ENCODE measurements around the gene XIRP1. TPM values are rescaled to one million over a fixed set of nuclear protein-coding genes. Genes with fewer than 3 reads are reported as not detected.

The XIRP1 gene, protein sequence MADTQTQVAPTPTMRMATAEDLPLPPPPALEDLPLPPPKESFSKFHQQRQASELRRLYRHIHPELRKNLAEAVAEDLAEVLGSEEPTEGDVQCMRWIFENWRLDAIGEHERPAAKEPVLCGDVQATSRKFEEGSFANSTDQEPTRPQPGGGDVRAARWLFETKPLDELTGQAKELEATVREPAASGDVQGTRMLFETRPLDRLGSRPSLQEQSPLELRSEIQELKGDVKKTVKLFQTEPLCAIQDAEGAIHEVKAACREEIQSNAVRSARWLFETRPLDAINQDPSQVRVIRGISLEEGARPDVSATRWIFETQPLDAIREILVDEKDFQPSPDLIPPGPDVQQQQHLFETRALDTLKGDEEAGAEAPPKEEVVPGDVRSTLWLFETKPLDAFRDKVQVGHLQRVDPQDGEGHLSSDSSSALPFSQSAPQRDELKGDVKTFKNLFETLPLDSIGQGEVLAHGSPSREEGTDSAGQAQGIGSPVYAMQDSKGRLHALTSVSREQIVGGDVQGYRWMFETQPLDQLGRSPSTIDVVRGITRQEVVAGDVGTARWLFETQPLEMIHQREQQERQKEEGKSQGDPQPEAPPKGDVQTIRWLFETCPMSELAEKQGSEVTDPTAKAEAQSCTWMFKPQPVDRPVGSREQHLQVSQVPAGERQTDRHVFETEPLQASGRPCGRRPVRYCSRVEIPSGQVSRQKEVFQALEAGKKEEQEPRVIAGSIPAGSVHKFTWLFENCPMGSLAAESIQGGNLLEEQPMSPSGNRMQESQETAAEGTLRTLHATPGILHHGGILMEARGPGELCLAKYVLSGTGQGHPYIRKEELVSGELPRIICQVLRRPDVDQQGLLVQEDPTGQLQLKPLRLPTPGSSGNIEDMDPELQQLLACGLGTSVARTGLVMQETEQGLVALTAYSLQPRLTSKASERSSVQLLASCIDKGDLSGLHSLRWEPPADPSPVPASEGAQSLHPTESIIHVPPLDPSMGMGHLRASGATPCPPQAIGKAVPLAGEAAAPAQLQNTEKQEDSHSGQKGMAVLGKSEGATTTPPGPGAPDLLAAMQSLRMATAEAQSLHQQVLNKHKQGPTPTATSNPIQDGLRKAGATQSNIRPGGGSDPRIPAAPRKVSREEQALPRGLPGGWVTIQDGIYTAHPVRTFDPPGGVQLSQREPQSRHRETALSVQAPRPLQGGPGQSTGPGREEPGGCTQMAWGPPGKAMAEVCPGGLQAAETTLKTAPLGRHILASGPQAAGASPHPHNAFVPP (N-terminal part only)
- total RNA-seq, result not detected

DNA sequence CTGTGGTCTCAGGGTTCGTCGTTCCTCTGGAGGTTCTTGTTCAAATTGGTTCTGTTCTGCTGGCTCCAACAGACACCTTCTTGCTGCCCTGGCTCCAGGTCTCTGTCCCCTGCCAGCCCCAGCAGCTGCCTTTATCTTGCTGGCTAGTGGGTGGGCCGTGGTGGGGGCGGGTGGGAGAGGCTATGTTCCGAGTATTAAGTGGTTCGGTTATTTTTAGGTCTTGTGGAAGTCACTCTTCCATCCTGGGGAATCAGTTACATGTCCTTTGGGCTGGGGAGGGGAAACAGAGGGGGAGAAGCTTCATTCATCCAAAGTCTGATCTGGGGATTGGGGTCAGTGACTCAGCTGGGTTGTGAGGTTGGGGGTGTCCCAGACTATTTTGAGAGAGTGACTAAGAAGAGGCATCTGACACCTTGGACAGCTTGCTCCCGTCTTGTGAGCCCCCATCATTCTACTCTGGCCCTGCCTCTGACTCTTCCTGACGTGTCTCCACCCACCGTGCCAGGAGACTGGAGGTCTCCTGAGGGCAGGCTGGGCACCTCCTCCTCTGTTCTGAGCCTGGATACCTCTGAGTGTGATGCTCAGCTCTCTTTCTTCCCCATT is at the start of gene XIRP1:
XIRP1 (minus strand) TSS at position 106 of the 603 bp plus-strand sequence. CDS start 3,150 bp downstream, outside the sequence.
- H3K4me3 ChIP-seq, result no peak within 1 kb of the TSS
- peaks cover 7% of the 10 kb centered on the region for H3K4me1 ChIP-seq
- no peak for DNase-seq
- H3K27me3 ChIP-seq, result no peaks in the 10 kb centered on the region
- H3K27ac ChIP-seq, result no peak within 1 kb of the TSS
- 78 to 86% methylated on average over 9 of the region's 9 CpGs for WGBS, 2 donors
- no peaks in the 10 kb centered on the region for H3K36me3 ChIP-seq (replicated peaks in 1 of 2; ENCODE audit: insufficient read depth in 1 of 2, low read depth in 2 of 2)
- ATAC-seq, result no peak
- H3K9me3 ChIP-seq, result no peaks in the 10 kb centered on the region
- TF ChIP-seq POLR2A (IDR thresholded peaks at IDR 0.05), result no peak
- no peak for TF ChIP-seq CTCF (IDR thresholded peaks at IDR 0.05)
- intact Hi-C loops (cut with DNase I), result no loop called here

DNA sequence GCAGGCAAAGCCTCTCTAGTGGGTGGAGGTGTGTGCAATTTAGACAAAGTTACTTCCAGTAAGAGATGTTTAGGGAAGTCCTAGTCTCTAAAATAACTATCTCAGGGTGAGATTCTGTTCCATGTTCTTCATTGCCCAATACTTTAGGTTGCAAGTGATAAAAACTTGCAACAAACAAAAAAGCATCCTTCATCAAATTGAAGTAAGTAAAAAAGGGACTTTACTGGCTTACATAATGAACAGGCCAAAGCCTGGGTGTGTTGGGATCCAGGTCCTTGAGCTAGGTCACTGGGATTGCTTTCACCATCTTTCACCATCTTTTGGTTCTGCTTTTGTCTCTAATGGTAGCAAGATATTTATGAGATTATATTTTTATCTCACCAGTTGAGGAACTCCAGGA is 49.2 kb upstream of the XIRP1 start:
- no peaks in the 10 kb centered on the region for H3K4me1 ChIP-seq
- intact Hi-C loops (cut with DNase I), result no loop called here
- DNase-seq (no peak), ATAC-seq (no peak)
- no peak overlapping the region for H3K4me3 ChIP-seq
- no peak for TF ChIP-seq CTCF (IDR thresholded peaks at IDR 0.05)
- no peak for TF ChIP-seq POLR2A (IDR thresholded peaks at IDR 0.05)
- no peak overlapping the region for H3K27ac ChIP-seq
- H3K27me3 ChIP-seq, result no peaks in the 10 kb centered on the region
- H3K9me3 ChIP-seq, result no peaks in the 10 kb centered on the region
- no peaks in the 10 kb centered on the region for H3K36me3 ChIP-seq (replicated peaks in 1 of 2; ENCODE audit: insufficient read depth in 1 of 2, low read depth in 2 of 2)

DNA sequence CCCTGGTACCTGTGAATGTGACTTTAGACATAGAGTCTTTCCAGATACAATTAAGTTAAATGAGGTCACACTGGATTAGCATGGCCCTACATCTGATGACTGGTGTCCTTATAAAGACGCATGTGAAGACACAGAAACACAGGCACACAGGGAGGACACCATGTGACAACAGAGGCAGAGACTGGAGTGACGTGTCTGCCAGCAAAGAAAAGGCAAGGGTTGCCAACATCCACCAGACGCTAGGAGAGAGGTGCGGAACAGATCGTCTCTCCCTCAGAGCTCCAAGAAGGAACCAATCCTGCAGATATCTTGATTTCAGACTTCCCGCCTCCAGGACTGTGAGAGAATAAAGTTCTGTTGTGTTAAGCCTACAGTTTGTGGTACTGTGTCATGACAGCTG is 44.6 kb upstream of the XIRP1 start:
- H3K36me3 ChIP-seq (replicated peaks in 1 of 2; ENCODE audit: insufficient read depth in 1 of 2, low read depth in 2 of 2), result no peaks in the 10 kb centered on the region
- no peaks in the 10 kb centered on the region for H3K27me3 ChIP-seq
- H3K9me3 ChIP-seq, result no peaks in the 10 kb centered on the region
- no peak overlapping the region for H3K4me3 ChIP-seq
- intact Hi-C loops (cut with DNase I), result no loop called here
- WGBS, 2 donors, result 64 to 71% methylated on average over 6 of the region's 6 CpGs
- no peak for DNase-seq
- ATAC-seq, result no peak
- H3K27ac ChIP-seq, result no peak overlapping the region
- no peaks in the 10 kb centered on the region for H3K4me1 ChIP-seq
- TF ChIP-seq CTCF (IDR thresholded peaks at IDR 0.05) (no peak), POLR2A (IDR thresholded peaks at IDR 0.05) (no peak)

- no peak for ATAC-seq
- H3K27me3 ChIP-seq, result no peaks in the 10 kb centered on the region
- TF ChIP-seq CTCF (IDR thresholded peaks at IDR 0.05) (no peak), POLR2A (IDR thresholded peaks at IDR 0.05) (no peak)
- DNase-seq, result no peak
- no peak overlapping the region for H3K4me3 ChIP-seq
- 25 to 44% methylated on average over 2 of the region's 2 CpGs for WGBS, 2 donors
- intact Hi-C loops (cut with DNase I), result no loop called here
- no peak overlapping the region for H3K27ac ChIP-seq
- H3K4me1 ChIP-seq, result no peaks in the 10 kb centered on the region
- H3K36me3 ChIP-seq (replicated peaks in 1 of 2; ENCODE audit: insufficient read depth in 1 of 2, low read depth in 2 of 2), result no peaks in the 10 kb centered on the region
- H3K9me3 ChIP-seq, result no peaks in the 10 kb centered on the region
Measured at GRCh38 chr3:39234651-39235050, 42.3 kb upstream of the XIRP1 start.
